ENCODE measurements around the gene BICD2.

- TF ChIP-seq CTCF (IDR thresholded peaks at IDR 0.05), result no peak
- TF ChIP-seq EP300 (IDR thresholded peaks at IDR 0.05), result no peak
Measured at GRCh38 chr9:92771309-92771708, 6.7 kb upstream of the BICD2 start.

All from tibial nerve (tissue), 4 donors.